ENCODE results near the gene INTS11. TPM values are rescaled to one million over a fixed set of nuclear protein-coding genes. Genes with fewer than 3 reads are reported as not detected.

The INTS11 gene
- total RNA-seq, 1 experiment from 2014 or later: 161 TPM

Small RNA genes within 50 kb of the gene (microRNA-seq; reads per million reads assigned to microRNA genes)
- not detected for gene MIR6726 (ENCODE audit: borderline number of aligned reads)
- not detected for gene MIR6727 (ENCODE audit: borderline number of aligned reads)
- gene MIR6808 (ENCODE audit: borderline number of aligned reads): not detected

Other genes starting within 250 kb of the INTS11 start
- gene C1orf159, start 208.6 kb downstream of the INTS11 start, total RNA-seq (2021; ENCODE audit: unreplicated experiment): 22.7 TPM
- 0.10 TPM for gene TTLL10, start 150.8 kb downstream of the INTS11 start, total RNA-seq (2021; ENCODE audit: unreplicated experiment)
- 56.2 TPM for gene TNFRSF18, start 118.1 kb downstream of the INTS11 start, total RNA-seq (2021; ENCODE audit: unreplicated experiment)
- 0.37 TPM for gene TNFRSF4, start 110.5 kb downstream of the INTS11 start, total RNA-seq (2021; ENCODE audit: unreplicated experiment)
- 133 TPM for gene SDF4, start 92.7 kb downstream of the INTS11 start, total RNA-seq (2021; ENCODE audit: unreplicated experiment)
- gene B3GALT6, start 92.4 kb downstream of the INTS11 start, total RNA-seq (2021; ENCODE audit: unreplicated experiment): 16.3 TPM
- gene C1QTNF12, start 77.9 kb downstream of the INTS11 start, total RNA-seq (2021; ENCODE audit: unreplicated experiment): 6.9 TPM
- 67.7 TPM for gene UBE2J2, start 50.8 kb downstream of the INTS11 start, total RNA-seq (2021; ENCODE audit: unreplicated experiment)
- 3.7 TPM for gene SCNN1D, start 44.2 kb downstream of the INTS11 start, total RNA-seq (2021; ENCODE audit: unreplicated experiment)
- gene ACAP3, start 16.7 kb downstream of the INTS11 start, total RNA-seq (2021; ENCODE audit: unreplicated experiment): 38.8 TPM
- 47.2 TPM for gene PUSL1, start 16.1 kb downstream of the INTS11 start, total RNA-seq (2021; ENCODE audit: unreplicated experiment)
- gene CPTP, start 142 bp upstream of the INTS11 start, total RNA-seq (2021; ENCODE audit: unreplicated experiment): 16.3 TPM
- gene TAS1R3, start 6.6 kb upstream of the INTS11 start, total RNA-seq (2021; ENCODE audit: unreplicated experiment): 0.07 TPM
- gene DVL1, start 24.8 kb upstream of the INTS11 start, total RNA-seq (2021; ENCODE audit: unreplicated experiment): 160 TPM
- gene MXRA8, start 33.9 kb upstream of the INTS11 start, total RNA-seq (2021; ENCODE audit: unreplicated experiment): 0.74 TPM
- 200 TPM for gene AURKAIP1, start 50.5 kb upstream of the INTS11 start, total RNA-seq (2021; ENCODE audit: unreplicated experiment)
- 173 TPM for gene CCNL2, start 74.7 kb upstream of the INTS11 start, total RNA-seq (2021; ENCODE audit: unreplicated experiment)
- 131 TPM for gene MRPL20, start 82.6 kb upstream of the INTS11 start, total RNA-seq (2021; ENCODE audit: unreplicated experiment)
- gene ANKRD65, start 96.6 kb upstream of the INTS11 start, total RNA-seq (2021; ENCODE audit: unreplicated experiment): not detected
- 50.6 TPM for gene VWA1, start 111.0 kb upstream of the INTS11 start, total RNA-seq (2021; ENCODE audit: unreplicated experiment)
- gene ATAD3C, start 125.0 kb upstream of the INTS11 start, total RNA-seq (2021; ENCODE audit: unreplicated experiment): 0.61 TPM
- 62.9 TPM for gene ATAD3B, start 147.1 kb upstream of the INTS11 start, total RNA-seq (2021; ENCODE audit: unreplicated experiment)
- gene ATAD3A, start 187.5 kb upstream of the INTS11 start, total RNA-seq (2021; ENCODE audit: unreplicated experiment): 92.3 TPM
- gene TMEM240, start 216.0 kb upstream of the INTS11 start, total RNA-seq (2021; ENCODE audit: unreplicated experiment): 2.3 TPM

All from HCT116 (cell line).